ENCODE data around the gene ITPR3. TPM values are rescaled to one million over a fixed set of nuclear protein-coding genes. Genes with fewer than 3 reads are reported as not detected.

ITPR3 gene
- total RNA-seq, 1 donor, result 91.2 TPM

DNA sequence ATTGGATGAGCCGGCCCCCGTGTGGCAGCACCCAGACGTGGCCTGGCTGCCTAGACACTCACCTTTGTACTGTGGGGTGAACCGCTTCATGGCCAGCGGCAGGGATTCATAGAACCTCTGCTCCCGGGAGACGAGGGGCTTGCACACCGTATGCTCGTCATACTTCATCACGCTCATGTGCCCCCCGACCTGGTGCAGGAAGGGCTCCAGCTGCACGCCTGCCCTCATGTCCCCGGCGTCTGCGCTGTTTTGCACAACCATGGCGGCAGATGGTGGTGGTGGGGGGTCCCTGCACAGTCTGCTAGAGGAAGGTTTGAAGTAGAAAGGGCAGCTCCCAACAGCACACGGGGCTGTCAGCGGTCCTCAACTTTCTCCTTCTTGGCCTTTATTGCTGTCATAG is 114.1 kb downstream of the ITPR3 start:
- DNase-seq (ENCODE audit: low read depth), result no peak
- TF ChIP-seq, protein P1, sequence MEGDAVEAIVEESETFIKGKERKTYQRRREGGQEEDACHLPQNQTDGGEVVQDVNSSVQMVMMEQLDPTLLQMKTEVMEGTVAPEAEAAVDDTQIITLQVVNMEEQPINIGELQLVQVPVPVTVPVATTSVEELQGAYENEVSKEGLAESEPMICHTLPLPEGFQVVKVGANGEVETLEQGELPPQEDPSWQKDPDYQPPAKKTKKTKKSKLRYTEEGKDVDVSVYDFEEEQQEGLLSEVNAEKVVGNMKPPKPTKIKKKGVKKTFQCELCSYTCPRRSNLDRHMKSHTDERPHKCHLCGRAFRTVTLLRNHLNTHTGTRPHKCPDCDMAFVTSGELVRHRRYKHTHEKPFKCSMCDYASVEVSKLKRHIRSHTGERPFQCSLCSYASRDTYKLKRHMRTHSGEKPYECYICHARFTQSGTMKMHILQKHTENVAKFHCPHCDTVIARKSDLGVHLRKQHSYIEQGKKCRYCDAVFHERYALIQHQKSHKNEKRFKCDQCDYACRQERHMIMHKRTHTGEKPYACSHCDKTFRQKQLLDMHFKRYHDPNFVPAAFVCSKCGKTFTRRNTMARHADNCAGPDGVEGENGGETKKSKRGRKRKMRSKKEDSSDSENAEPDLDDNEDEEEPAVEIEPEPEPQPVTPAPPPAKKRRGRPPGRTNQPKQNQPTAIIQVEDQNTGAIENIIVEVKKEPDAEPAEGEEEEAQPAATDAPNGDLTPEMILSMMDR (IDR thresholded peaks at IDR 0.05; ENCODE audit: insufficient read depth, low read length), result no peak
- no peak overlapping the region for H3K4me3 ChIP-seq (ENCODE audit: low read depth, low read length)

DNA sequence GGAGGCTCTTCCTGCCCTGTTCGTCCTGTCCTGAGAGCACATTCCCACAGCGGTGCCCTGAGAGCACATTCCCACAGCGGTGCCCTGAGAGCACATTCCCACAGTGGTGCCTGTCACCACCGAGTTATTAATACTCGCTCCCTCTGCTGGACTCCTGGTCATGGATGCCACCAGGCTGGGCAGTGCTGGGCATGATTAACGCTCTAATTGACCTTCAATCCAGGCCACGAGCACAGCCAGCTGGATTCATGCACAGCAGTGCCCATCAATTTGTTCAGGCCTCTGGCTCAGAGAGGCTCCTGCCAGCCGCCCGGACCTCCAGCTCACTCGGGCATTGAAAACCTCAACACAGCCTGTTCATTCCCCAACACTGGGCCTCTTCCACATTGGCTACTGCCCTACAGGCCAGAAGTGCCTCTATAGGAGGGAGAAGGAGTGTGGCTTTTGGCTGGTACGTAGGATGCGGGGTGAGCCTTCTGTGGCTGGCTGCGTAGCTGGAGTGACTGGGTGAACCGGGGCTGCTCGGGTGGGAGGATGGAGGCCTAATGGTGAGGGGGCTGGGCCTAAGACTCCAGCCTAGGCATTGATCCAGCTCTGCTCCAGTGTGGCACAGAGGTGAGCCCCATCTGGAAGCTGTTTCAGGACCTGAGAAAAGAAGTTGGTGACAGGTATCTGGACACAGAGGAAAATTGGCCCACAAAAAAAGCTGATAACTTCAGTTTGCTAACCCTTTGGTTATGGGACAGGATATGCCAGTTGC is 116.3 kb downstream of the ITPR3 start:
- no peak overlapping the region for H3K4me3 ChIP-seq (ENCODE audit: low read depth, low read length)
- DNase-seq (ENCODE audit: low read depth), result no peak
- TF ChIP-seq, protein P1 (IDR thresholded peaks at IDR 0.05; ENCODE audit: insufficient read depth, low read length), result no peak

DNA sequence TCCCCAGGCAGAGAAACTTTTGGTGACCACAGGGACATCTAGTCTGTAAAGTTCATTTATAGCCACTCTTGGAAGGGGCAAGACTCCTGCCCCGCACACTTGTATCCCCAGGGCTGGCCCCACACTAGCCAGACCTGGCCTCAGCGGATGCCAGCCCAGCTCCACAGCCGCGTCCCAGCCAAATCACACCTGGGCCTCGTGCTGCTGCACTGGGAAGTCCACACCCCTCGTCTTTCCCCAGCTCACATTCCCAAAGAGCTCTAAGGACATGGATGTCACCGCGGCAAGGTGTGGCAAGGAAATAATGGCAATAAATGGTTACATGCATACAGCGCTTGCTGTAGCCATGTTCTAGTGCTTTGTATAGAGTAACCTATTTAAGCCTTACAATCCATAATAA is 117.0 kb downstream of the ITPR3 start:
- TF ChIP-seq, protein P1 (IDR thresholded peaks at IDR 0.05; ENCODE audit: insufficient read depth, low read length), result no peak
- DNase-seq (ENCODE audit: low read depth), result no peak

DNA sequence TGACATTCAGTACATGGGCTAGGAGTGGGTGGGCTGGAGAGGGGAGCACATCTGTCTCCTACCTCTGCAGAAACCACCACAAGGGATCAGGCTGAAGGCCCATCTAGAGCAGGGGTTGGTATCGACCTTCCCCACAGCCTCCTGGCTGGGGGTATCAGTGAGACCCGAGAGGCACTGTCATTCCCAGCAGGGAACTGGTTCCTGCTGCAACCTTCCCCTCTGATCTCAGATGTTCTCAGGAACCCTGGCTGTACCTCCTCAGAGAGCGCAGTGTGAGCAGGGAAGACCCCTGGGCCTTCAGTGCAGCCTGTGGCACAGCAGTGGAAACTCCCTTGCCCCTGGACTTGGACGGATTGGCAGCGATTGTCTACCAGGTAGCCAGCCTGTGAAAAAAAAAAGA is 117.8 kb downstream of the ITPR3 start:
- H3K4me3 ChIP-seq (ENCODE audit: low read depth, low read length), result no peak overlapping the region
- DNase-seq (ENCODE audit: low read depth), result no peak
- TF ChIP-seq, protein P1 (IDR thresholded peaks at IDR 0.05; ENCODE audit: insufficient read depth, low read length), result no peak

More for the DNA sequence above, 117.0 kb downstream of the ITPR3 start:
- no peak overlapping the region for H3K4me3 ChIP-seq (ENCODE audit: low read depth, low read length)

DNA sequence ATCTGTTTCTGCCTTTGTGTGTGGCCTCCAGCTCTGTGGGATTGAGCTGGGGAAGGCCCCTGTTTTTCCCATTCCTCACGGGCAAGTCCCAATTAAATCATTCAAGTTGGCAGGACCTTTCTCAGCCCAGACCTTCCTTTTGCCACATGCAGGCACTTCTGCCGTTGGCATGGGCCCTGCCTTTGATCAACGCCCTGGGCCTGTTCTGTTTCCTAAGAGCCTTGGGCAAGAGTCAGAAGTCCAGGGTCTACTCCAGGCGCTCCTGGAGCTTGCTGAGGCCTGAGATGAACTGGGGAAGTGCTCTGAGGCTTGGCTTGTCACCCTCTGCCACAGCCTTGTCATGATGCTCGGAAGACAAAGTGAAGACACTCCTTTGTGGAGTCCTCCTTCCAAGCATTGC is 118.4 kb downstream of the ITPR3 start:
- TF ChIP-seq, protein P1 (IDR thresholded peaks at IDR 0.05; ENCODE audit: insufficient read depth, low read length), result no peak
- no peak for DNase-seq (ENCODE audit: low read depth)
- no peak overlapping the region for H3K4me3 ChIP-seq (ENCODE audit: low read depth, low read length)

DNA sequence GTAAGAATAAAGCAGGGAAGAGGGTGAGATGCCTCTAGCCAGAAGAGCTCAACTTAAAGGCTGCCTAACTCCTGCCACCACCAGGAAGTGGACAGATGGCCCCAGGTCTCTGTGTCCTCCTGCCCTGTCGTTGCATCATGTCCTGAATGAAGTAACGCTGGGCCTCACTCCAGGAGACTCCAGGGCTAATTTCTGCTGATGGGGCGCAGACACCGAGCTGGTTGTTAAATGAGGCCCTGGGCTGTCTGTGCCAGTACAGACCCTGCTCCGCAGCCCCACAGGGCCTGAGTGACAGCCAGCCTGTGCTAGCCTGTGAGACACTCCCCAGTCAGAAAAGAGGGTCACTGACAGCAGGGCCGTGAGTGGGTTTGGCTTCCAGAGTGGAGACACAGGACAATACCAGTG is 119.1 kb downstream of the ITPR3 start:
- DNase-seq (ENCODE audit: low read depth), result no peak
- no peak overlapping the region for H3K4me3 ChIP-seq (ENCODE audit: low read depth, low read length)
- TF ChIP-seq, protein P1 (IDR thresholded peaks at IDR 0.05; ENCODE audit: insufficient read depth, low read length), result no peak

DNA sequence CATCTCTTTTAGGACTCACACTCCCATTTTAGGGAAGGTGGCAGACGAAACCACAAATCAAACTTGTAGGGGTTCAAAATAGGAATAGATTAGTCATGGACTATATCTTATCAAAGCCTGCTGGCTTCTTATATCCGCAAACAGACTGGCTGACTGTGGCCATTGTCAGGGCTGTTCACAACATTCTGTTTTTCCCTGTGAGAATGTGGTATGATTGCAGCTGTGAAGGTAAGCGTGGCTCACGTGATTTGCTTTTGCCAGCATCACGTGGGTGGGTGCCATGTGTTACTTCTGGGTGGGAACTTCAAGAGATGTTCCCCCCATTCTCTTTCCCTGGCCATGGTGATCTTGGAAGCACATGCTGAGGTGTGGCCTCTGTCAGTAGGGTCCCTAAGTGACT is 119.7 kb downstream of the ITPR3 start:
- TF ChIP-seq, protein P1 (IDR thresholded peaks at IDR 0.05; ENCODE audit: insufficient read depth, low read length), result no peak
- DNase-seq (ENCODE audit: low read depth), result no peak
- H3K4me3 ChIP-seq (ENCODE audit: low read depth, low read length), result no peak overlapping the region
